K562 (cell line): Measurements from ENCODE around the gene AGPAT1. TPM values are rescaled to one million over a fixed set of nuclear protein-coding genes. Genes with fewer than 3 reads are reported as not detected.

ENCODE experiments used
- CBX1 ChIP-seq: sonication (generic); IDR thresholded peaks from 2 replicates; pipeline ENCODE4 v1.6.1; 2016; ENCODE audit warnings: antibody characterized with exemption, low read depth, mild to moderate bottlenecking
- DEAF1 ChIP-seq: fragments of 450-650 bp; formaldehyde crosslinking; IDR thresholded peaks from 2 replicates; pipeline ENCODE4 v1.4.0; 2020; ENCODE audit warnings: mild to moderate bottlenecking, moderate library complexity
- GATA2 ChIP-seq: sonication (generic); formaldehyde crosslinking; IDR thresholded peaks from 2 replicates; pipeline ENCODE4 v1.4.0; 2020; ENCODE audit warnings: mild to moderate bottlenecking, missing genetic modification reagents
- HINFP ChIP-seq: fragments of 450-650 bp; conservative IDR thresholded peaks from 2 replicates; pipeline ENCODE4 v1.6.1; 2016; ENCODE audit warnings: missing genetic modification characterization, low read depth, mild to moderate bottlenecking, control low read depth, missing compliant biosample characterization
- MLLT1 ChIP-seq, 2 experiments: fragments of 450-650 bp; IDR thresholded peaks; 2 replicates each; pipeline ENCODE4 v1.6.1; 2016
- MTA1 ChIP-seq: fragments of 450-650 bp; IDR thresholded peaks from 2 replicates; pipeline ENCODE4 v1.6.1; 2017; ENCODE audit warnings: borderline replicate concordance
- SMARCC2 ChIP-seq: fragments of 450-650 bp; IDR thresholded peaks from 2 replicates; pipeline ENCODE4 v1.6.1; 2017; ENCODE audit warnings: antibody characterized with exemption, moderate library complexity, mild to moderate bottlenecking, low read depth
- SOX6 ChIP-seq: fragments of 450-650 bp; IDR thresholded peaks from 2 replicates; pipeline ENCODE4 v1.6.1; 2014; ENCODE audit warnings: mild to moderate bottlenecking
- TAF1 ChIP-seq: IDR thresholded peaks from 2 replicates; pipeline ENCODE4 v1.6.1; 2011; ENCODE audit warnings: mild to moderate bottlenecking, low read length, moderate library complexity; ENCODE audit not compliant: insufficient read depth, control insufficient read depth, severe bottlenecking; ENCODE audit errors: extremely low read depth
- THRAP3 ChIP-seq: fragments of 450-650 bp; IDR thresholded peaks from 2 replicates; pipeline ENCODE4 v1.6.1; 2016; ENCODE audit warnings: mild to moderate bottlenecking, inconsistent platforms, borderline replicate concordance
- TOE1 ChIP-seq, 2 experiments: fragments of 450-650 bp in 1 of 2; sonication (generic) in 1 of 2; formaldehyde crosslinking in 1 of 2; IDR thresholded peaks; 2 replicates each; pipeline versions ENCODE4 v1.7.1 to v1.8.0; 2016 to 2022; ENCODE audit warnings: borderline replicate concordance in 2 of 2, mild to moderate bottlenecking in 2 of 2, antibody characterized with exemption in 1 of 2, inconsistent platforms in 1 of 2, low read depth in 1 of 2, missing genetic modification reagents in 1 of 2, moderate library complexity in 1 of 2
- ZBTB17 ChIP-seq: fragments of 450-650 bp; formaldehyde crosslinking; IDR thresholded peaks from 2 replicates; pipeline ENCODE4 v1.4.0; 2020; ENCODE audit warnings: mild to moderate bottlenecking
- ZBTB43 ChIP-seq: sonication (generic); formaldehyde crosslinking; IDR thresholded peaks from 2 replicates; pipeline ENCODE4 v1.8.0; 2023; ENCODE audit warnings: mild to moderate bottlenecking, missing genetic modification reagents
- ZKSCAN1 ChIP-seq: fragments of 150-350 bp; IDR thresholded peaks from 2 replicates; pipeline ENCODE4 v1.6.1; 2016; ENCODE audit warnings: low read depth, low read length
- ZNF41 ChIP-seq: fragments of 250-450 bp; sonication (Bioruptor Pico); conservative IDR thresholded peaks from 2 replicates; pipeline ENCODE4 v1.4.0; 2020; ENCODE audit warnings: mild to moderate bottlenecking
- ZNF589 ChIP-seq: fragments of 200-800 bp; sonication (Bioruptor generic); IDR thresholded peaks from 2 replicates; pipeline ENCODE4 v1.6.1; 2016; ENCODE audit warnings: low read depth, missing genetic modification characterization, missing compliant biosample characterization
- polyA plus RNA-seq, 8 experiments: library from polyadenylated mRNA; depleted of rRNA in 4 of 8; stranded (reverse) in 5 of 8; unstranded in 3 of 8; fragments of >200 nt; fragmentation: Nextera tagmentation in 2 of 8; fragmentation: Illumina TruSeq in 1 of 8; extraction: Ambion mirVana in 2 of 8; extraction: Trizol in 1 of 8; gene quantifications; 2 replicates each; pipeline versions ENCODE4 v1.2.1 to v1.2.3, GENCODE V29; 2011 to 2014; ENCODE audit warnings: inconsistent platforms in 1 of 8, missing spikeins in 1 of 8
- total RNA-seq, 7 experiments: library from RNA; depleted of rRNA in 6 of 7; stranded (reverse); fragments of >200 nt in 6 of 7; fragmentation: Illumina TruSeq in 2 of 7; extraction: Trizol in 2 of 7; gene quantifications; 2 replicates each; pipeline versions ENCODE4 v1.2.1 to v1.2.3, GENCODE V29; 2011 to 2021; ENCODE audit warnings: low replicate concordance in 1 of 7
- TF ChIP-seq, protein P1 (sequence below), 3 experiments: IDR thresholded peaks in 2 of 3; conservative IDR thresholded peaks in 1 of 3; 2 replicates each; pipeline ENCODE4 v1.5.1; 2011 to 2012; ENCODE audit warnings: low read length in 3 of 3, mild to moderate bottlenecking in 3 of 3, control low read depth in 2 of 3, improper control_type of control experiment in 1 of 3, inconsistent platforms in 1 of 3, low read depth in 1 of 3, mixed read lengths in 1 of 3, moderate library complexity in 1 of 3; ENCODE audit not compliant: insufficient read depth in 2 of 3

Gene AGPAT1
- total and polyA plus RNA-seq, 9 of the 15 experiments (the other 6 are each of a cell fraction or from before 2014, with no cell fraction given), result 37.9 to 176 (median 69.4) TPM

DNA sequence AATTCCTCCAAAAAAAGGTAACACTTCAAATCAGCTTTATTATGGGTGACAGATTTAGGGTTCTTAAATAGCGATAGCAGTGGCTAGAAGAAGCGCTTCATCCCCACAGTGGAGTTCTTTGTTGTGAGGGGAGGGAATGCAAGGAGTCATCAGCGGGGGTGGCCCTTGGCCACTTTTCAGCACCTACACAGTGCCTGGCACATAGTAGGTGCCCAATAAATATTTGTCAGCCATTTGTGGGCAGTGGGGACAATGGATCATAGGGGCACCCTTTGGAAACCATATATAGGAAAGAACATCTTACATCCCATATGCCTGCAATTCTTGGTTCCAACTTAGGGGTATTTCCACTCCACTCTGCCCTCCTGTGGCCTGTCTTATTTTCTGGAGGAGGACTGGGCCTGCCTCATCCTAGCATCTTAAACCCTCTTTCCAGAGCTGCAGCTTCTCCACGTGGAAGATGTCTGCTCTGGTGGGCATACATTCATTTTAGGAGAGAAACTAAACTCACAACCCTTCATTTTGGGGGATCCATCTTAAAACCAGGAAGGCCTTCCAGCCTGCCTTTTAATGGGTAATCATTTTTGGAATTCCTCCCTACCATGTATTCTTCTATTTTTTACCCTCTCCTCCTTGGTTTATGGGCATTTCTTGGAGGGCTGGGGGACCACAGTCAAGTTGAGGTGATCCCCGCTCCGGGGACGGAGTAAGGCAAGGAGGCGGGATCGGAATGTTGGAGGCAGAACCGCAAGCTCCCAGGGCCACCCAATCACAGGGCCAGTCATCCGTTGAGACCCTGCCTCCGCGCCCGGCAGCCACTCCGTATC is 19.2 kb upstream of the AGPAT1 start (continued):
- peak; percentile 77 for TF ChIP-seq TOE1 (IDR thresholded peaks at IDR 0.05; ENCODE audit: borderline replicate concordance)
- TF ChIP-seq TOE1 (CRISPR knock-in tag; IDR thresholded peaks at IDR 0.05; ENCODE audit: borderline replicate concordance, low read depth), result no peak
- no peak for TF ChIP-seq CBX1
- no peak for TF ChIP-seq ZBTB43
- TF ChIP-seq, protein P1, sequence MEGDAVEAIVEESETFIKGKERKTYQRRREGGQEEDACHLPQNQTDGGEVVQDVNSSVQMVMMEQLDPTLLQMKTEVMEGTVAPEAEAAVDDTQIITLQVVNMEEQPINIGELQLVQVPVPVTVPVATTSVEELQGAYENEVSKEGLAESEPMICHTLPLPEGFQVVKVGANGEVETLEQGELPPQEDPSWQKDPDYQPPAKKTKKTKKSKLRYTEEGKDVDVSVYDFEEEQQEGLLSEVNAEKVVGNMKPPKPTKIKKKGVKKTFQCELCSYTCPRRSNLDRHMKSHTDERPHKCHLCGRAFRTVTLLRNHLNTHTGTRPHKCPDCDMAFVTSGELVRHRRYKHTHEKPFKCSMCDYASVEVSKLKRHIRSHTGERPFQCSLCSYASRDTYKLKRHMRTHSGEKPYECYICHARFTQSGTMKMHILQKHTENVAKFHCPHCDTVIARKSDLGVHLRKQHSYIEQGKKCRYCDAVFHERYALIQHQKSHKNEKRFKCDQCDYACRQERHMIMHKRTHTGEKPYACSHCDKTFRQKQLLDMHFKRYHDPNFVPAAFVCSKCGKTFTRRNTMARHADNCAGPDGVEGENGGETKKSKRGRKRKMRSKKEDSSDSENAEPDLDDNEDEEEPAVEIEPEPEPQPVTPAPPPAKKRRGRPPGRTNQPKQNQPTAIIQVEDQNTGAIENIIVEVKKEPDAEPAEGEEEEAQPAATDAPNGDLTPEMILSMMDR (IDR thresholded peaks at IDR 0.05 in 2 of 3, conservative IDR thresholded peaks at IDR 0.05 in 1 of 3; ENCODE audit: insufficient read depth in 2 of 3, low read depth in 1 of 3, low read length in 3 of 3), result peak; percentile 72 to 96 (median 85)
- TF ChIP-seq ZKSCAN1, result peak; percentile 90
- no peak for TF ChIP-seq HINFP (tag)
- no peak for TF ChIP-seq GATA2 (CRISPR knock-in tag)
- TF ChIP-seq DEAF1 (CRISPR knock-in tag), result peak; percentile 72
- no peak for TF ChIP-seq SOX6
- TF ChIP-seq SMARCC2, result peak; percentile 37; the same call in 1 of the 2 replicates
- peak; percentile 60 to 86; a peak in 2 of 4 replicates for TF ChIP-seq MLLT1 (IDR thresholded peaks at IDR 0.05)
- TF ChIP-seq ZNF589 (CRISPR knock-in tag), result 0 out of 2 replicates have a peak, but pooled peaks have one; percentile 37
- peak; percentile 45 for TF ChIP-seq TAF1
- peak; percentile 52; the same call in 1 of the 2 replicates for TF ChIP-seq THRAP3
- peak; percentile 12; the same call in 1 of the 2 replicates for TF ChIP-seq MTA1
- 0 out of 2 replicates have a peak, but pooled peaks have one; percentile 8 for TF ChIP-seq ZBTB17 (CRISPR knock-in tag)
- 0 out of 2 replicates have a peak, but pooled peaks have one; percentile 38 for TF ChIP-seq ZNF41 (CRISPR knock-in tag)
